ENCODE measurements around the gene FDXACB1. TPM values are rescaled to one million over a fixed set of nuclear protein-coding genes. Genes with fewer than 3 reads are reported as not detected.

FDXACB1 gene
- total and polyA plus RNA-seq, 9 of the 15 experiments (the other 6 are each of a cell fraction or from before 2014, with no cell fraction given) = 3.2 to 7.5 (median 5.3) TPM

- TF ChIP-seq VEZF1 (CRISPR knock-in tag; IDR thresholded peaks at IDR 0.05) = peak; percentile 46; the same call in 1 of the 2 replicates
- TF ChIP-seq DPF2 (IDR thresholded peaks at IDR 0.05) = no peak
- no peak for TF ChIP-seq TCFL5 (CRISPR knock-in tag; conservative IDR thresholded peaks at IDR 0.05)
- no peak for TF ChIP-seq TBP (optimal IDR thresholded peaks at IDR 0.05; ENCODE audit: low read depth, low read length)
- TF ChIP-seq, protein P1, sequence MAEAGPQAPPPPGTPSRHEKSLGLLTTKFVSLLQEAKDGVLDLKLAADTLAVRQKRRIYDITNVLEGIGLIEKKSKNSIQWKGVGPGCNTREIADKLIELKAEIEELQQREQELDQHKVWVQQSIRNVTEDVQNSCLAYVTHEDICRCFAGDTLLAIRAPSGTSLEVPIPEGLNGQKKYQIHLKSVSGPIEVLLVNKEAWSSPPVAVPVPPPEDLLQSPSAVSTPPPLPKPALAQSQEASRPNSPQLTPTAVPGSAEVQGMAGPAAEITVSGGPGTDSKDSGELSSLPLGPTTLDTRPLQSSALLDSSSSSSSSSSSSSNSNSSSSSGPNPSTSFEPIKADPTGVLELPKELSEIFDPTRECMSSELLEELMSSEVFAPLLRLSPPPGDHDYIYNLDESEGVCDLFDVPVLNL (CRISPR knock-in tag; IDR thresholded peaks at IDR 0.05; ENCODE audit: low read depth) = no peak
- TF ChIP-seq COPS2 (conservative IDR thresholded peaks at IDR 0.05) = no peak
- TF ChIP-seq, protein P2, sequence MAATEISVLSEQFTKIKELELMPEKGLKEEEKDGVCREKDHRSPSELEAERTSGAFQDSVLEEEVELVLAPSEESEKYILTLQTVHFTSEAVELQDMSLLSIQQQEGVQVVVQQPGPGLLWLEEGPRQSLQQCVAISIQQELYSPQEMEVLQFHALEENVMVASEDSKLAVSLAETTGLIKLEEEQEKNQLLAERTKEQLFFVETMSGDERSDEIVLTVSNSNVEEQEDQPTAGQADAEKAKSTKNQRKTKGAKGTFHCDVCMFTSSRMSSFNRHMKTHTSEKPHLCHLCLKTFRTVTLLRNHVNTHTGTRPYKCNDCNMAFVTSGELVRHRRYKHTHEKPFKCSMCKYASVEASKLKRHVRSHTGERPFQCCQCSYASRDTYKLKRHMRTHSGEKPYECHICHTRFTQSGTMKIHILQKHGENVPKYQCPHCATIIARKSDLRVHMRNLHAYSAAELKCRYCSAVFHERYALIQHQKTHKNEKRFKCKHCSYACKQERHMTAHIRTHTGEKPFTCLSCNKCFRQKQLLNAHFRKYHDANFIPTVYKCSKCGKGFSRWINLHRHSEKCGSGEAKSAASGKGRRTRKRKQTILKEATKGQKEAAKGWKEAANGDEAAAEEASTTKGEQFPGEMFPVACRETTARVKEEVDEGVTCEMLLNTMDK (IDR thresholded peaks at IDR 0.05; ENCODE audit: borderline replicate concordance, insufficient read depth, low read depth, low read length, poor library complexity, severe bottlenecking) = no peak
- TF ChIP-seq ZNF785 (CRISPR knock-in tag; IDR thresholded peaks at IDR 0.05) = no peak
- no peak for TF ChIP-seq HEY1 (CRISPR knock-in tag; IDR thresholded peaks at IDR 0.05; ENCODE audit: borderline replicate concordance)
- peak; percentile 35; the same call in 1 of the 2 replicates for TF ChIP-seq SOX6 (IDR thresholded peaks at IDR 0.05)
- TF ChIP-seq TEAD4 (IDR thresholded peaks at IDR 0.05; ENCODE audit: low read length) = no peak
- TF ChIP-seq TEAD4 (CRISPR knock-in tag; IDR thresholded peaks at IDR 0.05; ENCODE audit: borderline replicate concordance) = no peak
- TF ChIP-seq RNF219 (CRISPR knock-in tag; IDR thresholded peaks at IDR 0.05) = no peak
- TF ChIP-seq, protein P3, sequence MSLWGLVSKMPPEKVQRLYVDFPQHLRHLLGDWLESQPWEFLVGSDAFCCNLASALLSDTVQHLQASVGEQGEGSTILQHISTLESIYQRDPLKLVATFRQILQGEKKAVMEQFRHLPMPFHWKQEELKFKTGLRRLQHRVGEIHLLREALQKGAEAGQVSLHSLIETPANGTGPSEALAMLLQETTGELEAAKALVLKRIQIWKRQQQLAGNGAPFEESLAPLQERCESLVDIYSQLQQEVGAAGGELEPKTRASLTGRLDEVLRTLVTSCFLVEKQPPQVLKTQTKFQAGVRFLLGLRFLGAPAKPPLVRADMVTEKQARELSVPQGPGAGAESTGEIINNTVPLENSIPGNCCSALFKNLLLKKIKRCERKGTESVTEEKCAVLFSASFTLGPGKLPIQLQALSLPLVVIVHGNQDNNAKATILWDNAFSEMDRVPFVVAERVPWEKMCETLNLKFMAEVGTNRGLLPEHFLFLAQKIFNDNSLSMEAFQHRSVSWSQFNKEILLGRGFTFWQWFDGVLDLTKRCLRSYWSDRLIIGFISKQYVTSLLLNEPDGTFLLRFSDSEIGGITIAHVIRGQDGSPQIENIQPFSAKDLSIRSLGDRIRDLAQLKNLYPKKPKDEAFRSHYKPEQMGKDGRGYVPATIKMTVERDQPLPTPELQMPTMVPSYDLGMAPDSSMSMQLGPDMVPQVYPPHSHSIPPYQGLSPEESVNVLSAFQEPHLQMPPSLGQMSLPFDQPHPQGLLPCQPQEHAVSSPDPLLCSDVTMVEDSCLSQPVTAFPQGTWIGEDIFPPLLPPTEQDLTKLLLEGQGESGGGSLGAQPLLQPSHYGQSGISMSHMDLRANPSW (CRISPR knock-in tag; IDR thresholded peaks at IDR 0.05) = peak; percentile 94; the same call in 1 of the 2 replicates
- no peak for TF ChIP-seq ZNF143 (CRISPR knock-in tag; IDR thresholded peaks at IDR 0.05)
- peak; percentile 69 for TF ChIP-seq ZFX (CRISPR knock-in tag; IDR thresholded peaks at IDR 0.05)
- TF ChIP-seq KDM4B (IDR thresholded peaks at IDR 0.05; ENCODE audit: borderline replicate concordance in 2 of 2, low read depth in 1 of 2) = no peak
- TF ChIP-seq NFRKB (IDR thresholded peaks at IDR 0.05; ENCODE audit: low read depth) = no peak
These were observed 7.9 kb downstream of the FDXACB1 start, which contains the start of gene ALG9 (continued) for GRCh38 chr11:111870886-111871692.

Measured in K562 (cell line).